Lower lobe of right lung (tissue), 2 donors: ENCODE data around the gene SLC24A3. TPM values are rescaled to one million over a fixed set of nuclear protein-coding genes. Genes with fewer than 3 reads are reported as not detected.

ENCODE experiments used
- ATAC-seq, 2 donors: fragments of 200-7000 bp; cut with Tn5 transposase; one replicate each; pipeline ENCODE4 v1.9.1; 2020 to 2022; ENCODE audit warnings: mild to moderate bottlenecking in 2 of 2, moderate library complexity in 2 of 2
- DNase-seq: peaks from one replicate; pipeline ENCODE4 v3.0.0-alpha.2; 2020
- H3K27ac ChIP-seq: fragments of 200-600 bp; one replicate; pipeline ENCODE4 v1.8.0; 2022
- H3K27me3 ChIP-seq: fragments of 200-600 bp; one replicate; pipeline ENCODE4 v1.8.0; 2022; ENCODE audit warnings: low read depth
- H3K36me3 ChIP-seq: fragments of 200-600 bp; one replicate; pipeline ENCODE4 v1.8.0; 2022; ENCODE audit warnings: mild to moderate bottlenecking
- H3K4me1 ChIP-seq: fragments of 200-600 bp; one replicate; pipeline ENCODE4 v1.8.0; 2022
- H3K4me3 ChIP-seq: fragments of 200-600 bp; one replicate; pipeline ENCODE4 v1.8.0; 2022; ENCODE audit warnings: mild to moderate bottlenecking
- H3K9me3 ChIP-seq: fragments of 200-600 bp; one replicate; pipeline ENCODE4 v1.8.0; 2022
- intact Hi-C: fragments of 100-400 bp; cut with DNase I; formaldehyde crosslinking; loops from one replicate; pipeline ENCODE4 v1.11.0; 2022
- total RNA-seq: library from RNA; stranded (reverse); fragmentation: NEBNext Ultra II Directional; extraction: Animal tissue kit (Norgen Biotek cat#: 25700); gene quantifications from one replicate; pipeline ENCODE4 v1.2.1, GENCODE V29; 2021
- TF ChIP-seq, protein P1 (sequence below): fragments of 200-600 bp; IDR thresholded peaks from one replicate; pipeline ENCODE4 v1.8.0; 2022; ENCODE audit warnings: antibody characterized with exemption, mild to moderate bottlenecking
- donor health status: DM: no; HTN: yes; CAD: no; lungs with severe emphysema.

The SLC24A3 gene
- total RNA-seq, 1 donor from 2014 or later, result 7.9 TPM

DNA sequence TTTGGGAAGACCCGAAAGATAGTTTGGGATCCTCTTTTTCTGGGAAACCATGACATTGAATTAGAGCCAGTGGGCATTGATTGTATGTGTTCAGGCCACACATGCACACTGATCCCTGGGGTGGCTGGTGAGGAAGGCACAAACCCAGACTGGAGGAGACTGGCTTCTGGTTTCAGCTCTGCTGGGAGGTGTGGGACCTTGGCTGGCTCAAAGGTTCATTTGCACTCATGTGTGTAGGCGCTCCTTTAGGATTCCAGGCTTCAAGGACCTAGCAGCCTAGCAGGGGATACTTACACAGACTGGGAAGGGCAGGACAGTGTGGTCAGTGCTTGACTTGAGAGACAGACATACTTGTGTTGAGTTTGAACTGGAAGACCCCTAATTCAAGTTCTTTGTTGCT lies 552.8 kb downstream of the SLC24A3 start:
- Histone ChIP-seq H3K9me3 (no peaks in the 10 kb centered on the region), H3K27me3 (no peaks in the 10 kb centered on the region), H3K4me3 (no peak overlapping the region), H3K27ac (no peak overlapping the region), H3K4me1 (peaks cover 20% of the 10 kb centered on the region), H3K36me3 (no peaks in the 10 kb centered on the region)
- no peak for DNase-seq
- intact Hi-C loops, result no loop called here
- TF ChIP-seq, protein P1, sequence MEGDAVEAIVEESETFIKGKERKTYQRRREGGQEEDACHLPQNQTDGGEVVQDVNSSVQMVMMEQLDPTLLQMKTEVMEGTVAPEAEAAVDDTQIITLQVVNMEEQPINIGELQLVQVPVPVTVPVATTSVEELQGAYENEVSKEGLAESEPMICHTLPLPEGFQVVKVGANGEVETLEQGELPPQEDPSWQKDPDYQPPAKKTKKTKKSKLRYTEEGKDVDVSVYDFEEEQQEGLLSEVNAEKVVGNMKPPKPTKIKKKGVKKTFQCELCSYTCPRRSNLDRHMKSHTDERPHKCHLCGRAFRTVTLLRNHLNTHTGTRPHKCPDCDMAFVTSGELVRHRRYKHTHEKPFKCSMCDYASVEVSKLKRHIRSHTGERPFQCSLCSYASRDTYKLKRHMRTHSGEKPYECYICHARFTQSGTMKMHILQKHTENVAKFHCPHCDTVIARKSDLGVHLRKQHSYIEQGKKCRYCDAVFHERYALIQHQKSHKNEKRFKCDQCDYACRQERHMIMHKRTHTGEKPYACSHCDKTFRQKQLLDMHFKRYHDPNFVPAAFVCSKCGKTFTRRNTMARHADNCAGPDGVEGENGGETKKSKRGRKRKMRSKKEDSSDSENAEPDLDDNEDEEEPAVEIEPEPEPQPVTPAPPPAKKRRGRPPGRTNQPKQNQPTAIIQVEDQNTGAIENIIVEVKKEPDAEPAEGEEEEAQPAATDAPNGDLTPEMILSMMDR, result no peak
- no peak for ATAC-seq

DNA sequence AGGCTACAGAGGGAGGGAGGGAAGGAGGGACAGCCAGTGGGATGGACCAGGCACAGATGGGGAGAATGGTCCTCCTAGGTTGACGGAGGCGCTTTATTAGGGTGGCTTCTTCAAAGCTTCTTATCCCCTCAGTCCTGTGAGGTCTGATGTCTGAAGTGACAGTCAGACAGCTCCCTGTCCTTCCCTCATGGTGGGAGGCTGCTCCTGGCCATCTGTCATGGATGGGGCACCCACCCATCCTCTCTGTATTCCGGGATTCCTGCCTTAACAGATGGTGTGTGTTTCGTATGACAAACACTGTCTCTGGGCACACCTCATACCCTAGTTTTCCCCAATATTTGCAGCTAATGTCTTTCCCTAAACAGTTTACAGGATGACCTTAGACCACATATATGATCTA lies 553.5 kb downstream of the SLC24A3 start:
- TF ChIP-seq, protein P1, result no peak
- intact Hi-C loops, result no loop called here
- no peak overlapping the region for H3K4me3 ChIP-seq
- DNase-seq (no peak), ATAC-seq (no peak)
- no peak overlapping the region for H3K27ac ChIP-seq
- no peaks in the 10 kb centered on the region for H3K36me3 ChIP-seq
- H3K27me3 ChIP-seq, result no peaks in the 10 kb centered on the region
- H3K9me3 ChIP-seq, result no peaks in the 10 kb centered on the region
- H3K4me1 ChIP-seq, result peaks cover 14% of the 10 kb centered on the region

DNA sequence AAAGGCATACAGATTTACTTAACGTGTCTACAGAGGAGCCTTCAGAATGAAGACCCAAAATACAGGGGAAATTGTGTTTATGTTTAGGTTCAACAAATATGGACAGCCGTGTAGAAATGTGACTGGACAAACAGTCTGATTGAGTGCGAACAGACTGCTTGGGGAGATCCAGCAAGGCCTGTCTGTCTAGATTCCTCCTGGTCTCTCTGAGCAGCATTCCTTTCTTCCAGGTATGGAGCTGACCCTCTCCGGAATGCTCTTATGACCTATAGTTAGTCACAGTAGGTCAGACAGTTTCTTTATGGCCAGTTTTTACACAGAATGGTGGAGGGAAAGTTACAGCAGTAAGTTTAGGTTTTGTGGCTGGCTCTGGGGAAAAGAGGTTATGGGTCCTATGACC lies 554.6 kb downstream of the SLC24A3 start:
- TF ChIP-seq, protein P1, result no peak
- no peaks in the 10 kb centered on the region for H3K9me3 ChIP-seq
- H3K27me3 ChIP-seq, result no peaks in the 10 kb centered on the region
- H3K27ac ChIP-seq, result peak overlapping the region; percentile 31
- H3K36me3 ChIP-seq, result no peaks in the 10 kb centered on the region
- ATAC-seq (peak; percentile 79 to 86), DNase-seq (no peak)
- peaks cover 2% of the 10 kb centered on the region for H3K4me1 ChIP-seq
- intact Hi-C loops, result no loop called here
- H3K4me3 ChIP-seq, result no peak overlapping the region

DNA sequence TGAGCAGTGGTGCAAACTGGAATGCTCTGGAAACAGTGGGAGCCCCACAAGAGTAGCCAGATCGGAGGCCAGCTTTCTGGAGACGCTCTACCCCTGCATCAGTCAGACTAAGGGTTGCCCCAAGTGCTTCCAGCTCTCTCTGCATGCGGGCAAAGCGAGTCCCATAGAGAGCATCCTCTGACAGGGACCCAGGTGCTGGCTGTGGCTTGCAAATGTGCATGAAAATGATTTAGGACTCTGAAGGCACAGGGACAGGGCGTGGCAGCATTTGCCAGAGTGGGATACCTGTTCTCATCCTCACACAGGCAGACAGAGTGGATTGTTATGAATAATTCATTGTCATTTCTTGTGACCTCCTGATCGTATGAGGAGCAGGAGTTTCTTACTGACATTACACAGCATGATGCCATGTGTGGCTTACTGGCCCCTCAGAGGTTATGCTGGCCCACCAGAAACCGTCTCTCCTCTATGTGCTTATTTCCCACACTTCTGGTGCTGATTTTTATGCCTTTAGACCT lies 555.9 kb downstream of the SLC24A3 start:
- TF ChIP-seq, protein P1, result no peak
- Histone ChIP-seq H3K9me3 (no peaks in the 10 kb centered on the region), H3K27ac (no peak overlapping the region), H3K27me3 (no peaks in the 10 kb centered on the region), H3K36me3 (no peaks in the 10 kb centered on the region), H3K4me1 (no peaks in the 10 kb centered on the region), H3K4me3 (no peak overlapping the region)
- intact Hi-C loops, result no loop called here
- DNase-seq, result no peak
- no peak for ATAC-seq

DNA sequence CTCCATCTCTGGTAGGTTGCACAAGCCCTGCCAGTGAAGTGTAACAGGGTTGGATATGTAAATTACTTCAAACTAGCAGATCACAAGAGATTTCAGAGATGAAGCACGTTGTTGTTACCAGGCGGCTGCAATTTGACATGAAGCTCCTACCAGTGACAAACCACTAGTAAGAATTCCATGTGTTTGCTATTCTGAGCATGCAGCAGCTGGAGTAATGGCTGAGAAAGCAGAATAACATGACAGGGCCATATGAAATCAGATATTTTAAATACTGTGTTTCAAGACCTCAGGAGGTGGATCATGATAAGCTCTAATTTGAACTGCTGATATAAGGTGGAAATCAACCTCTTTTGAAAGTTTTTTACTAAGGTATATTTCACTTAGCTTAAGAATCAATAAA lies 557.1 kb downstream of the SLC24A3 start:
- Histone ChIP-seq H3K27ac (no peak overlapping the region), H3K4me3 (no peak overlapping the region), H3K27me3 (no peaks in the 10 kb centered on the region), H3K36me3 (no peaks in the 10 kb centered on the region), H3K4me1 (peaks cover 6% of the 10 kb centered on the region), H3K9me3 (no peaks in the 10 kb centered on the region)
- ATAC-seq (no peak), DNase-seq (no peak)
- TF ChIP-seq, protein P1, result no peak
- intact Hi-C loops, result no loop called here

DNA sequence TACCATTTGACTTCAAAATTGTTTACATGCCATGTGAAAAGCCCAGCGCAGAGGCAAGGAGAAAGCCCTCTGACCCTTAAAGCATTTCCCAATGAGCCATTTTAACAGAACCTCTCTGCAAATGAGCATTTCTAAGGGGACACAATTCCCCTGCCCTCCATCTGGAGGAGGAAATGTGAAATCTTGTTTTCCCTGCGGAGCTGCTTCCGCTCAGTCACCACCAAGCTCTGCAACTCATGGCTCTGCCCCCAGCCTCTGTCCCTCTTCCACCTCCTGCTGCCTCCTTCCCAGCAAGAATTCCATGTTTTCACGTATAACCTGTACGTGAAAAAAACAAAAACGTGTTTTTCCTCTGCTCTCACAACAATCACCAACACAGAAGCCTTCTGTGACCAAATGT lies 557.9 kb downstream of the SLC24A3 start:
- TF ChIP-seq, protein P1, result no peak
- no peak overlapping the region for H3K4me3 ChIP-seq

More for the DNA sequence above, 557.9 kb downstream of the SLC24A3 start:
- Histone ChIP-seq H3K9me3 (no peaks in the 10 kb centered on the region), H3K27ac (no peak overlapping the region), H3K36me3 (no peaks in the 10 kb centered on the region), H3K27me3 (no peaks in the 10 kb centered on the region), H3K4me1 (peaks cover 14% of the 10 kb centered on the region)
- no peak for DNase-seq
- ATAC-seq, result no peak
- intact Hi-C loops, result no loop called here
